ENCODE data around the gene CACNA1C. TPM values are rescaled to one million over a fixed set of nuclear protein-coding genes. Genes with fewer than 3 reads are reported as not detected.
A peak's percentile ranks its signal among the peaks of the same experiment; 100 is the strongest.

The CACNA1C gene
- total and polyA plus RNA-seq, 4 donors = 14.8 to 22.2 (median 18.3) TPM

- no peaks in the 10 kb centered on the region for H3K36me3 ChIP-seq (ENCODE audit: control insufficient read depth, insufficient read depth, low read length)
- H3K27ac ChIP-seq (ENCODE audit: low read depth, low read length) = no peak overlapping the region
- no peak for DNase-seq (ENCODE audit: low read depth in 4 of 6, low spot score in 6 of 6)
- 86% methylated on average over 5 of the region's 11 CpGs for WGBS (ENCODE audit: insufficient coverage)
- H3K9me3 ChIP-seq (ENCODE audit: control insufficient read depth, insufficient read depth, low read length) = no peaks in the 10 kb centered on the region
- no peak overlapping the region for H3K4me3 ChIP-seq (ENCODE audit: low read depth, low read length)
- H3K4me1 ChIP-seq (ENCODE audit: control insufficient read depth, insufficient read depth, low read length) = peaks cover 23% of the 10 kb centered on the region
- H3K27me3 ChIP-seq (ENCODE audit: control insufficient read depth, insufficient read depth, low read length) = no peaks in the 10 kb centered on the region
These were observed 284.5 kb downstream of the CACNA1C start for GRCh38 chr12:2337031-2338010.

DNA sequence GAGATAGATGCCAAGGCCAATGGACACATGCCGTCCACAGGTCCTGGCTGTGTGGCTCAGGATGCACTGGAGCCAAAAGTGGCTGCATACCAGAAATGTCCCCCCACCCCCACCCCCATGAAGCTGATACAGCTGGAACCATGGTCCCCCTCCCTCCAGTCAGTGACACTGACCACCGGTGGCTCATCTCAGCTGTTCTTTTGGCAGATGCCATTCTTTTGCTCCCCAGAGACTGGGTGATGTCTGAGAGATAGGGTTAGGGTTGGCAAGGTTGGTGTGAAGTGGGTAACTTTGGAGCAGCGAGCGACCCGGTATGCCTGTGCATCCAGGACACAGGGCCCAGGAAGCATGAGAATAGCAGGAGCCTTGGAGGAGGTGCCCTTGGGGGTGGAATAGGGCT lies 285.6 kb downstream of the CACNA1C start:
- Histone ChIP-seq H3K4me1 (ENCODE audit: control insufficient read depth, insufficient read depth, low read length) (peaks cover 17% of the 10 kb centered on the region), H3K27ac (ENCODE audit: low read depth, low read length) (no peak overlapping the region)
- WGBS (ENCODE audit: insufficient coverage) = 93% methylated on average over 4 of the region's 5 CpGs

DNA sequence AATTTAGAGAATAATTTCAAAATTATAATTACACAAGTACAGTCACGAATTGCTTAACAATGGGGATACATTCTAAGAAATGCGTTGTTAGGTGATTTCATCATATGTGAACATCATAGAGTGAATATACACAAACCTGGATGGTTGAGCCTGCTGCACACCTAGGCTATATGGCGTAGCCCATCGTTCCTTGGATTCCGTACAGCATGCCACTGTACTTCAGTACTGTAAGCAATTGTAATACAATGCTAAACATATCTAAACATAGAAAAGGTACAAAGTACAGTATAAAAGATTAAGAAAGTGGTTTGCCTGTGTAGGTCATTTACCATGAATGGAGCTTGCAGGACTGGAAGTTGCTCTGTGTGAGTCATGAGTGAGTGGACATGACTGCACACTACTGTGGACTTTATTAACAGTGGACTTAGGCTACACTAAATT lies 286.2 kb downstream of the CACNA1C start:
- no CpG with 5 or more reads among the region's 5 CpGs for WGBS (ENCODE audit: insufficient coverage)
- no peak for DNase-seq (ENCODE audit: low read depth in 4 of 6, low spot score in 6 of 6)
- no peaks in the 10 kb centered on the region for H3K27me3 ChIP-seq (ENCODE audit: control insufficient read depth, insufficient read depth, low read length)
- H3K4me3 ChIP-seq (ENCODE audit: low read depth, low read length) = no peak overlapping the region
- no peaks in the 10 kb centered on the region for H3K9me3 ChIP-seq (ENCODE audit: control insufficient read depth, insufficient read depth, low read length)
- peaks cover 14% of the 10 kb centered on the region for H3K4me1 ChIP-seq (ENCODE audit: control insufficient read depth, insufficient read depth, low read length)
- H3K36me3 ChIP-seq (ENCODE audit: control insufficient read depth, insufficient read depth, low read length) = no peaks in the 10 kb centered on the region
- no peak overlapping the region for H3K27ac ChIP-seq (ENCODE audit: low read depth, low read length)

More for the DNA sequence above, 285.6 kb downstream of the CACNA1C start:
- no peak overlapping the region for H3K4me3 ChIP-seq (ENCODE audit: low read depth, low read length)
- H3K36me3 ChIP-seq (ENCODE audit: control insufficient read depth, insufficient read depth, low read length) = no peaks in the 10 kb centered on the region
- DNase-seq (ENCODE audit: low read depth in 4 of 6, low spot score in 6 of 6) = no peak
- H3K27me3 ChIP-seq (ENCODE audit: control insufficient read depth, insufficient read depth, low read length) = no peaks in the 10 kb centered on the region
- H3K9me3 ChIP-seq (ENCODE audit: control insufficient read depth, insufficient read depth, low read length) = no peaks in the 10 kb centered on the region

GRCh38 chr12:2341051-2341751 lies 288.4 kb downstream of the CACNA1C start:
- H3K4me1 ChIP-seq (ENCODE audit: control insufficient read depth, insufficient read depth, low read length) = peaks cover 9% of the 10 kb centered on the region
- H3K9me3 ChIP-seq (ENCODE audit: control insufficient read depth, insufficient read depth, low read length) = no peaks in the 10 kb centered on the region
- no peak overlapping the region for H3K4me3 ChIP-seq (ENCODE audit: low read depth, low read length)
- DNase-seq (ENCODE audit: low read depth in 4 of 6, low spot score in 6 of 6) = no peak
- no peaks in the 10 kb centered on the region for H3K27me3 ChIP-seq (ENCODE audit: control insufficient read depth, insufficient read depth, low read length)
- 91% methylated on average over 14 of the region's 15 CpGs for whole genome bisulfite sequencing (ENCODE audit: insufficient coverage)
- no peak overlapping the region for H3K27ac ChIP-seq (ENCODE audit: low read depth, low read length)
- no peaks in the 10 kb centered on the region for H3K36me3 ChIP-seq (ENCODE audit: control insufficient read depth, insufficient read depth, low read length)

DNA sequence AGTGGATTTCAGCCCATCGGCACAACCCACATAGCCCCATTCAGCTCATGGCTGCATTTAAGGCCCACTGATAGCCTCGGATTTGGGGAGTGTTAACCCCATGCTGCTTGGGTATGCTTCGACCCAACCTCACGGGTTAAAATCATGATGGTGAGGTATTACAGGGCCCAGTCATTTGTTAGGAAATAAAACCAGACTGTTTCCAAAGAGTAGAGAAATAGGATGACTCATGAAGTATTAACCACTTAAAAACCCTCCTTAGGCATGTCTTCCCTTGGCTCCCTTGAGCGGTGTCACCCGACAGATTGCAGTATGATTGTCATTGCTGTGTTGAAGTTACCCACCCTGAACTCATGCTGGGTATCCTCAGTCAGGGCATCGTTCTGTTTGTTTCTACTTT lies 289.1 kb downstream of the CACNA1C start:
- DNase-seq (ENCODE audit: low read depth in 4 of 6, low spot score in 6 of 6) = no peak
- Histone ChIP-seq H3K4me1 (ENCODE audit: control insufficient read depth, insufficient read depth, low read length) (peaks cover 4% of the 10 kb centered on the region), H3K27ac (ENCODE audit: low read depth, low read length) (no peak overlapping the region), H3K27me3 (ENCODE audit: control insufficient read depth, insufficient read depth, low read length) (no peaks in the 10 kb centered on the region), H3K36me3 (ENCODE audit: control insufficient read depth, insufficient read depth, low read length) (no peaks in the 10 kb centered on the region), H3K4me3 (ENCODE audit: low read depth, low read length) (no peak overlapping the region), H3K9me3 (ENCODE audit: control insufficient read depth, insufficient read depth, low read length) (no peaks in the 10 kb centered on the region)
- WGBS (ENCODE audit: insufficient coverage) = 80% methylated on average over 3 of the region's 7 CpGs

GRCh38 chr12:2343681-2344080 lies 290.9 kb downstream of the CACNA1C start:
- Histone ChIP-seq H3K4me3 (ENCODE audit: low read depth, low read length) (no peak overlapping the region), H3K36me3 (ENCODE audit: control insufficient read depth, insufficient read depth, low read length) (no peaks in the 10 kb centered on the region), H3K27ac (ENCODE audit: low read depth, low read length) (no peak overlapping the region), H3K9me3 (ENCODE audit: control insufficient read depth, insufficient read depth, low read length) (no peaks in the 10 kb centered on the region), H3K4me1 (ENCODE audit: control insufficient read depth, insufficient read depth, low read length) (peaks cover 3% of the 10 kb centered on the region), H3K27me3 (ENCODE audit: control insufficient read depth, insufficient read depth, low read length) (no peaks in the 10 kb centered on the region)
- WGBS (ENCODE audit: insufficient coverage) = 29% methylated on average over 2 of the region's 4 CpGs
- DNase-seq (ENCODE audit: low read depth in 4 of 6, low spot score in 6 of 6) = peak in 1 of 6 donors; percentile 34

GRCh38 chr12:2344476-2344875 lies 291.7 kb downstream of the CACNA1C start:
- H3K9me3 ChIP-seq (ENCODE audit: control insufficient read depth, insufficient read depth, low read length) = no peaks in the 10 kb centered on the region
- H3K27ac ChIP-seq (ENCODE audit: low read depth, low read length) = no peak overlapping the region
- WGBS (ENCODE audit: insufficient coverage) = 100% methylated on average over 1 of the region's 2 CpGs
- no peaks in the 10 kb centered on the region for H3K27me3 ChIP-seq (ENCODE audit: control insufficient read depth, insufficient read depth, low read length)
- H3K4me3 ChIP-seq (ENCODE audit: low read depth, low read length) = no peak overlapping the region
- H3K4me1 ChIP-seq (ENCODE audit: control insufficient read depth, insufficient read depth, low read length) = peaks cover 3% of the 10 kb centered on the region
- DNase-seq (ENCODE audit: low read depth in 4 of 6, low spot score in 6 of 6) = no peak
- H3K36me3 ChIP-seq (ENCODE audit: control insufficient read depth, insufficient read depth, low read length) = no peaks in the 10 kb centered on the region

DNA sequence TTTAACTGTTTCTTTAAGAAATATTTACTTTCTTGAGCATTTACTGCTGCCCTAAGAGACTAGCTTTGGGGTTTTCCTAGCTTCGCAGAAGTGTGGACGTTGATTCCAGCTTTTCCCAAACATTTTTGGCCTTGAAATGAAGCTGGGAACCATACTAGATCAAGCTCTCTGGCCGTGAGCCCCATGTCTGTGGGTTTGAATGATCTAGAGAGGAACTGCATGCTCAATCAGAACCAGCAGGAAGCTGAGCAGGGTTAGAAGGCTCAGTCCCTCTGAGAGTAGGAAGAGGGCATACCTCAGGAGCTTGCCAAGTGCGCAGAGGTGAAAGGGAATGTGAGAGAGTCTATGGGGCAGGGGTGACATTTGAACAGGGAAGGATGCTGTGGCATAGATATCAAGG lies 292.1 kb downstream of the CACNA1C start:
- WGBS (ENCODE audit: insufficient coverage) = 75% methylated on average over 4 of the region's 4 CpGs
- DNase-seq (ENCODE audit: low read depth in 4 of 6, low spot score in 6 of 6) = no peak
- no peaks in the 10 kb centered on the region for H3K27me3 ChIP-seq (ENCODE audit: control insufficient read depth, insufficient read depth, low read length)
- no peaks in the 10 kb centered on the region for H3K9me3 ChIP-seq (ENCODE audit: control insufficient read depth, insufficient read depth, low read length)
- H3K36me3 ChIP-seq (ENCODE audit: control insufficient read depth, insufficient read depth, low read length) = no peaks in the 10 kb centered on the region
- peaks cover 3% of the 10 kb centered on the region for H3K4me1 ChIP-seq (ENCODE audit: control insufficient read depth, insufficient read depth, low read length)
- no peak overlapping the region for H3K27ac ChIP-seq (ENCODE audit: low read depth, low read length)
- no peak overlapping the region for H3K4me3 ChIP-seq (ENCODE audit: low read depth, low read length)

DNA sequence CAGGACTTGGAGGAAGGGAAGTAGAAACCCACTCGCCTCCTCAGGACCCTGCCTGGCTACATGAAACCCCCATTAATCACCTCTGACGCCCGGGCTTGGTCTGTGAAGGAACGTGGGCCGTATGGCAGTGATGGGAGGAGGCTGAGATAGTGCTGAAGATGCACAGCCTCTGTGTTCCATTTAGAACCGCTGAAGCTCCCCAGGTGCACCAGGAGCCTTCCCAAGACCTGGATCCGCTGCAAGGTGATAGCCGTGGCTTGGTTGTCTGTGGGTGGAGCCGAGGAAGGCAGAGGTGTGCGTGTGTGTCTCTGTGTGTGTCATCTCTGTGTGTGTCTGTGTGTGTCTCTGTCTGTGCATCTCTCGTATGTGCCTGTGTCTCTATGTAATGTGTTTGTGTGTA lies 293.1 kb downstream of the CACNA1C start:
- H3K36me3 ChIP-seq (ENCODE audit: control insufficient read depth, insufficient read depth, low read length) = no peaks in the 10 kb centered on the region
- no peaks in the 10 kb centered on the region for H3K9me3 ChIP-seq (ENCODE audit: control insufficient read depth, insufficient read depth, low read length)
- peaks cover 3% of the 10 kb centered on the region for H3K4me1 ChIP-seq (ENCODE audit: control insufficient read depth, insufficient read depth, low read length)
- DNase-seq (ENCODE audit: low read depth in 4 of 6, low spot score in 6 of 6) = no peak
- H3K27me3 ChIP-seq (ENCODE audit: control insufficient read depth, insufficient read depth, low read length) = no peaks in the 10 kb centered on the region
- no peak overlapping the region for H3K27ac ChIP-seq (ENCODE audit: low read depth, low read length)
- H3K4me3 ChIP-seq (ENCODE audit: low read depth, low read length) = no peak overlapping the region
- WGBS (ENCODE audit: insufficient coverage) = 78% methylated on average over 7 of the region's 11 CpGs
